Measurements from ENCODE around the gene ANKK1. TPM values are rescaled to one million over a fixed set of nuclear protein-coding genes. Genes with fewer than 3 reads are reported as not detected.

ANKK1 gene
- total RNA-seq, 4 donors from 2014 or later = 0.17 to 0.83 (median 0.29) TPM; not detected in 1

DNA sequence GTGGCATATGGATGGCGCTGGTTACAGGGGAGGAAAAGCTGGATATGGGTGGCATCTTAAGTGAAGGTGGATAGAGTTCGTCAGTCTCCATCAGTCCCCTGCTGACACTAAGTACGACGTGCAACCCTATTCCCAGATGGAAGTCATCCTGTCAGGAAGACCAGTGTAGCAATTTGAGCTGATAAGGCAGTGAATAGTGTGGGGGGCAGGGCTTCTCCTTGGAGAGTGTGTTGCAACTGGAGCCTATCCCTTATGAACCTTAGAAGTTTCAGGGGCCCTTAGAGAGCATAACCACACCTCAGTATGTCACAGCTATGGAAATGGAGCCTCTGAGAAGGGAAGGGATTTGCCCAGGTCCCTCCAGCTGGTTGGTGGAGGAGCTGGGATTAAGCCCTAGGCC, 36.1 kb upstream of the ANKK1 start:
- WGBS = 89% methylated on average over 4 of the region's 4 CpGs
- Histone ChIP-seq H3K27ac (replicated peaks in 1 of 4) (no peak overlapping the region), H3K27me3 (no peaks in the 10 kb centered on the region), H3K4me3 (no peak overlapping the region), H3K9me3 (peaks cover 0 to 11% (median 5%) of the 10 kb centered on the region in 4 donors), H3K4me1 (no peaks in the 10 kb centered on the region), H3K36me3 (peaks cover 22 to 85% (median 48%) of the 10 kb centered on the region in 4 donors)
- peak; percentile 70 for DNase-seq (ENCODE audit: extremely low spot score)
- no peak for TF ChIP-seq POLR2A (IDR thresholded peaks at IDR 0.05; ENCODE audit: low read depth)
- TF ChIP-seq, protein P1, sequence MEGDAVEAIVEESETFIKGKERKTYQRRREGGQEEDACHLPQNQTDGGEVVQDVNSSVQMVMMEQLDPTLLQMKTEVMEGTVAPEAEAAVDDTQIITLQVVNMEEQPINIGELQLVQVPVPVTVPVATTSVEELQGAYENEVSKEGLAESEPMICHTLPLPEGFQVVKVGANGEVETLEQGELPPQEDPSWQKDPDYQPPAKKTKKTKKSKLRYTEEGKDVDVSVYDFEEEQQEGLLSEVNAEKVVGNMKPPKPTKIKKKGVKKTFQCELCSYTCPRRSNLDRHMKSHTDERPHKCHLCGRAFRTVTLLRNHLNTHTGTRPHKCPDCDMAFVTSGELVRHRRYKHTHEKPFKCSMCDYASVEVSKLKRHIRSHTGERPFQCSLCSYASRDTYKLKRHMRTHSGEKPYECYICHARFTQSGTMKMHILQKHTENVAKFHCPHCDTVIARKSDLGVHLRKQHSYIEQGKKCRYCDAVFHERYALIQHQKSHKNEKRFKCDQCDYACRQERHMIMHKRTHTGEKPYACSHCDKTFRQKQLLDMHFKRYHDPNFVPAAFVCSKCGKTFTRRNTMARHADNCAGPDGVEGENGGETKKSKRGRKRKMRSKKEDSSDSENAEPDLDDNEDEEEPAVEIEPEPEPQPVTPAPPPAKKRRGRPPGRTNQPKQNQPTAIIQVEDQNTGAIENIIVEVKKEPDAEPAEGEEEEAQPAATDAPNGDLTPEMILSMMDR (IDR thresholded peaks at IDR 0.05) = no peak
- no peak for TF ChIP-seq EP300 (IDR thresholded peaks at IDR 0.05)
- no peak for TF ChIP-seq POLR2AphosphoS5 (IDR thresholded peaks at IDR 0.05)
- intact Hi-C loops (cut with DNase I) = no loop called here

DNA sequence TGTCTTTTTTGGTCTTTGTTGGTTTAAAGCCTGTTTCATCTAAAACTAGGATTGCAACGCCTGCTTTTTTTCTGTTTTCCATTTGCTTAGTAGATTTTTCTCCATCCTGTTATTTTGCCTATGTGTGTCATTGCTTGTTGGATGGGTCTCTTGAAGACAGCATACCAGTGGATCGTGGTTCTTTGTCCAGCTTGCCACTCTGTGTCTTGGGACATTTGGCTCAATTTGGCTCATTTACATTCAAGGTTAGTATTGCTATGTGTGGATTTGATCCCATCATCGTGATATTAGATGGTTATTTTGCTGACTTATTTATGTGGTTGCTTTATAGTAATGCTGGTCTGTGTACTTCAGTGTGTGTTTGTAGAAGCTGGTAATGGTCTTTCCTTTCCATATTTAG, 31.4 kb upstream of the ANKK1 start:
- no peaks in the 10 kb centered on the region for H3K4me1 ChIP-seq
- peaks cover 30 to 95% (median 63%) of the 10 kb centered on the region in 4 donors for H3K36me3 ChIP-seq
- 100% methylated on average over 3 of the region's 3 CpGs for WGBS
- no peak overlapping the region for H3K27ac ChIP-seq (replicated peaks in 1 of 4)
- TF ChIP-seq EP300 (IDR thresholded peaks at IDR 0.05) = no peak
- H3K4me3 ChIP-seq = no peak overlapping the region
- no peaks in the 10 kb centered on the region for H3K27me3 ChIP-seq
- intact Hi-C loops (cut with DNase I) = no loop called here
- H3K9me3 ChIP-seq = peaks cover 0 to 11% (median 5%) of the 10 kb centered on the region in 4 donors
- DNase-seq (ENCODE audit: extremely low spot score) = no peak

DNA sequence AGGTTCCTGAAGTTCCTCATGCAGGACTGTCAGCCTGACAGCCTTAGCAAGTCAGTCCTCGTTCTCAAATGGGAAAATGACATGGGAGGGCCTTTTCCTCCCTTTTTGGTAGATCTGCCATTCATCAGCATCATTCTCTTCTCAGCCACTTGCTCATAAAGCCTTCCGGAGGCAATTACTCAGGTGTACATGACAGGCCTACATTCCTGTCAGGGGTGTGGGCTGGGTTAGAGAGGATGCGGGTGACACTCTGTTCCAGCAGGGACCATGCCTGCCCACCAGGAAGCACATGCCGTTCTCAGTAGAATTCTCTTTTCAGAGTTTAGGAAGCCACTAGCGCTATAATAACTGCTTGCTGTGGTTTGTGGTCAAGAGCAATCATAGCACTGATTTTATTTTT, 24.2 kb upstream of the ANKK1 start:
- WGBS = 85% methylated on average over 5 of the region's 5 CpGs
- intact Hi-C loops (cut with DNase I) = no loop called here
- H3K27ac ChIP-seq (replicated peaks in 1 of 4) = no peak overlapping the region
- H3K27me3 ChIP-seq = no peaks in the 10 kb centered on the region
- no peak overlapping the region for H3K4me3 ChIP-seq
- DNase-seq (ENCODE audit: extremely low spot score) = no peak
- H3K36me3 ChIP-seq = peaks cover 33 to 99% (median 89%) of the 10 kb centered on the region in 4 donors
- no peaks in the 10 kb centered on the region for H3K4me1 ChIP-seq
- H3K9me3 ChIP-seq = no peaks in the 10 kb centered on the region
- TF ChIP-seq POLR2A (IDR thresholded peaks at IDR 0.05; ENCODE audit: low read depth) = no peak
- TF ChIP-seq EP300 (IDR thresholded peaks at IDR 0.05) = no peak
- TF ChIP-seq POLR2AphosphoS5 (IDR thresholded peaks at IDR 0.05) = no peak
- TF ChIP-seq, protein P1 (IDR thresholded peaks at IDR 0.05) = no peak

DNA sequence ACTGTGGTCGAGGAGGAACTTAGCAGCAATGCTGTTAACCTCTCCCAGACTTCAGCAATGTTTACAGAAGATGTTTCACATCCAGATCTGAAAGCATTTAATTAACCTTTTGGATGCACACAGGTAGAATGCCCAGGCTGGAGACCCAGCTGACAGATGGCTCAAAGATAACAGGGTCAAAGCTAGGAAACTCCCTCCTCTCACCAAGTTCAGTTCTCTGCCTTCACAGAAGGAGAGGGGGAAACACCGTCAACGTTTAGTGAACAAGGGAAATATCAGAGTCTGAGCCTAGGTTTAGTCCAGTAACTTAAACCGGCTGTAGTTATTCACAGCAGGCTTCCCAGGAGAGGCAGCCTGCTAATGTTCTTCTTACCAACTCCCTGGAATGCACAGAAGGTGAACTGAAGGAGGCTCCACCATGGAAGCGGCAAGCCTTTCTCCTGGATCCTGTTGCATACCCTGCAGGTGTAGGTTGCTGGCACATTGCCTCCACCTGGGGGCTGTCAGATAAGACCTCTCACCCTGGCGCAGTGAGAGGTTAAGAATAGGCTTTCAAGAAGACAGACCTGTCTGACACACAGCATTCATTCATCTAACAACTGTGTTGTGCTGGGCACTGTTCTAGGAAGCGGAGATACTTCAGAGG, 23.5 kb upstream of the ANKK1 start:
- H3K27ac ChIP-seq (replicated peaks in 1 of 4) = no peak overlapping the region
- TF ChIP-seq POLR2A (IDR thresholded peaks at IDR 0.05; ENCODE audit: low read depth) (no peak), POLR2AphosphoS5 (IDR thresholded peaks at IDR 0.05) (no peak)
- H3K27me3 ChIP-seq = no peaks in the 10 kb centered on the region
- no peak for DNase-seq (ENCODE audit: extremely low spot score)
- intact Hi-C loops (cut with DNase I) = no loop called here
- H3K4me3 ChIP-seq = no peak overlapping the region
- peaks cover 33 to 99% (median 86%) of the 10 kb centered on the region in 4 donors for H3K36me3 ChIP-seq
- no peaks in the 10 kb centered on the region for H3K4me1 ChIP-seq
- WGBS = 89% methylated on average over 7 of the region's 7 CpGs
- H3K9me3 ChIP-seq = no peaks in the 10 kb centered on the region

DNA sequence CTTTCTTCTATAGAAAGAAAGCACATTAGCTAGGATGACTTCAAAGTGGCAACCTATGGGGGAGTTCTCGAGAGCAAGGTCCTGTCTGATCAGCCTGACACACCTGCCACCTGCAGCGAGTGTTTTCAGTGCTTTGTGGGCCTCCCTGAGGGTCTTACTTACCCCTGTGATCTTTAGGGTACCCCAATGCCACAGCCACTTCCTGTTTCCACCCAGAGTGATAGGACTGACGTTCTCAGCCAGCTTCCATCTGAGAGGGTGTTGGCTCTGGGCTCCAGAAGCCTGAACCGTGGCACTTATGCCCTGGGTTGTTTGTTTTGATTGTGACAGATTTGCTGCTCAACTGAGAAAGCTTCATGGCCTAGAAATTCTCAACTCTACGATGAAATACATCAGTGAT, 21.7 kb upstream of the ANKK1 start:
- H3K4me3 ChIP-seq = no peak overlapping the region
- DNase-seq (ENCODE audit: extremely low spot score) = no peak
- no peaks in the 10 kb centered on the region for H3K27me3 ChIP-seq
- no peaks in the 10 kb centered on the region for H3K4me1 ChIP-seq
- H3K36me3 ChIP-seq = peaks cover 29 to 91% (median 71%) of the 10 kb centered on the region in 4 donors
- intact Hi-C loops (cut with DNase I) = no loop called here
- no peaks in the 10 kb centered on the region for H3K9me3 ChIP-seq
- 81% methylated on average over 5 of the region's 5 CpGs for WGBS
- no peak for TF ChIP-seq POLR2A (IDR thresholded peaks at IDR 0.05; ENCODE audit: low read depth)
- no peak for TF ChIP-seq POLR2AphosphoS5 (IDR thresholded peaks at IDR 0.05)
- TF ChIP-seq EP300 (IDR thresholded peaks at IDR 0.05) = no peak
- TF ChIP-seq, protein P1 (IDR thresholded peaks at IDR 0.05) = no peak
- H3K27ac ChIP-seq (replicated peaks in 1 of 4) = no peak overlapping the region

DNA sequence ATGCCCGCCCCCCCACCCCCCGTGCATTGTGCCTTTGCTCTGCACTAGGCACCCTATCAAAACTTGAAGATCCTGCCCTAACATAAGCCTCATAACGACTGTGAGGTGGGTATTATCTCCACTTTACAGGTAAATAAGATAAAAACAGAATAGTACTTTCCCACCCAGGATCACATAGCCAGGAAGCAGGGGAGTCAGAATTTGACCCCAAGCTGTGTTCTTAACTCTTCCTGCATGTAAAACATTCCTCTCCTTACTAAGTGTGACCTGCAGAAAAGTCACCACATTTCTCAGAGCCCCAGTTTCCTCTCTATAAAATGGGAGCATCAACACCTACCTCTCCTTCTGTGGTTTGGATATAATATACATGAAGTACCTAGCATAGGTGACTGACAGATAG, 18.2 kb upstream of the ANKK1 start:
- no peak for DNase-seq (ENCODE audit: extremely low spot score)
- Histone ChIP-seq H3K27me3 (no peaks in the 10 kb centered on the region), H3K27ac (replicated peaks in 1 of 4) (no peak overlapping the region), H3K9me3 (no peaks in the 10 kb centered on the region), H3K36me3 (peaks cover 15 to 55% (median 41%) of the 10 kb centered on the region in 4 donors), H3K4me3 (no peak overlapping the region), H3K4me1 (no peaks in the 10 kb centered on the region)
- intact Hi-C loops (cut with DNase I) = no loop called here
- 100% methylated on average over 1 of the region's 3 CpGs for WGBS
- TF ChIP-seq POLR2AphosphoS5 (IDR thresholded peaks at IDR 0.05) (no peak), EP300 (IDR thresholded peaks at IDR 0.05) (no peak), POLR2A (IDR thresholded peaks at IDR 0.05; ENCODE audit: low read depth) (no peak)
- TF ChIP-seq, protein P1 (IDR thresholded peaks at IDR 0.05) = no peak

Data from esophagus muscularis mucosa (tissue), 4 donors.